HepG2 (cell line): ENCODE measurements around the gene FAM174C. TPM values are rescaled to one million over a fixed set of nuclear protein-coding genes. Genes with fewer than 3 reads are reported as not detected.
A peak's percentile ranks its signal among the peaks of the same experiment; 100 is the strongest.

Source experiments
- ARNTL ChIP-seq: sonication (generic); formaldehyde crosslinking; IDR thresholded peaks from 2 replicates; pipeline ENCODE4 v1.4.0; 2020; ENCODE audit warnings: mild to moderate bottlenecking, missing genetic modification reagents
- ASH2L ChIP-seq: fragments of 300-600, 200-600 bp; sonication (generic); IDR thresholded peaks from 2 replicates; pipeline ENCODE4 v1.7.0; 2017; ENCODE audit warnings: low read depth, mild to moderate bottlenecking, moderate library complexity, mixed read lengths, low read length; ENCODE audit not compliant: insufficient read length
- ATAD3A ChIP-seq: sonication (generic); formaldehyde crosslinking; IDR thresholded peaks from 2 replicates; pipeline ENCODE4 v1.4.0; 2020; ENCODE audit warnings: missing genetic modification reagents
- HES4 ChIP-seq: sonication (generic); formaldehyde crosslinking; IDR thresholded peaks from 2 replicates; pipeline ENCODE4 v1.9.0; 2021; ENCODE audit warnings: mild to moderate bottlenecking, missing genetic modification reagents, borderline replicate concordance
- ISL2 ChIP-seq: sonication (generic); formaldehyde crosslinking; IDR thresholded peaks from 2 replicates; pipeline ENCODE4 v1.5.0; 2020; ENCODE audit warnings: missing genetic modification reagents
- KDM5B ChIP-seq: sonication (generic); formaldehyde crosslinking; IDR thresholded peaks from 2 replicates; pipeline ENCODE4 v1.4.0; 2020; ENCODE audit warnings: missing genetic modification reagents, mild to moderate bottlenecking, borderline replicate concordance
- NR2C2 ChIP-seq: sonication (generic); formaldehyde crosslinking; IDR thresholded peaks from 2 replicates; pipeline ENCODE4 v1.4.0; 2020; ENCODE audit warnings: missing genetic modification reagents, mild to moderate bottlenecking, moderate library complexity, borderline replicate concordance
- PAWR ChIP-seq: sonication (generic); formaldehyde crosslinking; IDR thresholded peaks from 2 replicates; pipeline ENCODE4 v1.4.0; 2020; ENCODE audit warnings: missing genetic modification reagents, mild to moderate bottlenecking, borderline replicate concordance
- RFX3 ChIP-seq: IDR thresholded peaks from 2 replicates; pipeline ENCODE4 v1.6.1; 2016; ENCODE audit warnings: missing biosample characterization, missing genetic modification reagents
- SMAD3 ChIP-seq: sonication (generic); formaldehyde crosslinking; IDR thresholded peaks from 2 replicates; pipeline ENCODE4 v1.4.0; 2020; ENCODE audit warnings: missing genetic modification reagents
- TP53 ChIP-seq: sonication (generic); formaldehyde crosslinking; conservative IDR thresholded peaks from 2 replicates; pipeline ENCODE4 v1.4.0; 2020; ENCODE audit warnings: missing genetic modification reagents
- ZC3H4 ChIP-seq: sonication (generic); formaldehyde crosslinking; IDR thresholded peaks from 2 replicates; pipeline ENCODE4 v1.4.0; 2020; ENCODE audit warnings: missing genetic modification reagents, borderline replicate concordance
- ZEB1 ChIP-seq: IDR thresholded peaks from 2 replicates; pipeline ENCODE4 v1.6.1; 2012; ENCODE audit warnings: mild to moderate bottlenecking, low read depth, inconsistent platforms; ENCODE audit not compliant: insufficient replicate concordance
- ZFP1 ChIP-seq: IDR thresholded peaks from 2 replicates; pipeline ENCODE4 v1.6.1; 2016
- ZNF567 ChIP-seq: sonication (generic); formaldehyde crosslinking; IDR thresholded peaks from 2 replicates; pipeline ENCODE4 v1.8.1; 2023; ENCODE audit warnings: mild to moderate bottlenecking, missing genetic modification reagents, borderline replicate concordance
- ZNF577 ChIP-seq: sonication (generic); formaldehyde crosslinking; IDR thresholded peaks from 2 replicates; pipeline ENCODE4 v1.4.0; 2020; ENCODE audit warnings: mild to moderate bottlenecking, low read depth, missing genetic modification reagents, borderline replicate concordance
- polyA plus RNA-seq, 8 experiments: library from polyadenylated mRNA; depleted of rRNA in 3 of 8; stranded (reverse) in 7 of 8; unstranded in 1 of 8; fragments of >200 nt; fragmentation: Illumina TruSeq in 4 of 8; extraction: Trizol in 4 of 8; gene quantifications; 2 replicates each; pipeline versions ENCODE4 v1.2.1 to v1.2.3, GENCODE V29; 2011 to 2016; ENCODE audit warnings: low read depth in 4 of 8, missing spikeins in 1 of 8, mixed read lengths in 1 of 8; ENCODE audit not compliant: insufficient read depth in 1 of 8
- total RNA-seq, 5 experiments: library from RNA; depleted of rRNA; stranded (reverse); fragments of >200 nt; fragmentation: Illumina TruSeq; extraction: Trizol; gene quantifications; 2 replicates each; pipeline ENCODE4 v1.2.3, GENCODE V29; 2016; ENCODE audit warnings: low read depth in 1 of 5
- TF ChIP-seq, protein P1 (sequence below), 2 experiments: sonication (generic) in 1 of 2; formaldehyde crosslinking in 1 of 2; IDR thresholded peaks; 2 replicates each; pipeline versions ENCODE4 v1.4.0 to v1.6.1; 2018 to 2020; ENCODE audit warnings: missing genetic modification reagents in 2 of 2, borderline replicate concordance in 1 of 2, low read depth in 1 of 2, mild to moderate bottlenecking in 1 of 2, missing biosample characterization in 1 of 2
- TF ChIP-seq, protein P2 (sequence below): sonication (generic); formaldehyde crosslinking; IDR thresholded peaks from 2 replicates; pipeline ENCODE4 v1.4.0; 2020; ENCODE audit warnings: missing genetic modification reagents; ENCODE audit errors: not compliant biosample characterization
- TF ChIP-seq, protein P3 (sequence below): sonication (generic); formaldehyde crosslinking; IDR thresholded peaks from 2 replicates; pipeline ENCODE4 v1.9.0; 2021; ENCODE audit warnings: missing genetic modification reagents, borderline replicate concordance
- TF ChIP-seq, protein P4 (sequence below): sonication (generic); formaldehyde crosslinking; IDR thresholded peaks from 2 replicates; pipeline ENCODE4 v1.4.0; 2020; ENCODE audit warnings: missing genetic modification reagents
- TF ChIP-seq, protein P5 (sequence below): sonication (generic); formaldehyde crosslinking; IDR thresholded peaks from 2 replicates; pipeline ENCODE4 v1.5.1; 2020; ENCODE audit warnings: missing genetic modification reagents, mild to moderate bottlenecking, borderline replicate concordance

Gene FAM174C
- total and polyA plus RNA-seq, 2 of the 13 experiments (the other 11 are each of a cell fraction or from before 2014, with no cell fraction given), result 19.5 to 31.3 TPM

DNA sequence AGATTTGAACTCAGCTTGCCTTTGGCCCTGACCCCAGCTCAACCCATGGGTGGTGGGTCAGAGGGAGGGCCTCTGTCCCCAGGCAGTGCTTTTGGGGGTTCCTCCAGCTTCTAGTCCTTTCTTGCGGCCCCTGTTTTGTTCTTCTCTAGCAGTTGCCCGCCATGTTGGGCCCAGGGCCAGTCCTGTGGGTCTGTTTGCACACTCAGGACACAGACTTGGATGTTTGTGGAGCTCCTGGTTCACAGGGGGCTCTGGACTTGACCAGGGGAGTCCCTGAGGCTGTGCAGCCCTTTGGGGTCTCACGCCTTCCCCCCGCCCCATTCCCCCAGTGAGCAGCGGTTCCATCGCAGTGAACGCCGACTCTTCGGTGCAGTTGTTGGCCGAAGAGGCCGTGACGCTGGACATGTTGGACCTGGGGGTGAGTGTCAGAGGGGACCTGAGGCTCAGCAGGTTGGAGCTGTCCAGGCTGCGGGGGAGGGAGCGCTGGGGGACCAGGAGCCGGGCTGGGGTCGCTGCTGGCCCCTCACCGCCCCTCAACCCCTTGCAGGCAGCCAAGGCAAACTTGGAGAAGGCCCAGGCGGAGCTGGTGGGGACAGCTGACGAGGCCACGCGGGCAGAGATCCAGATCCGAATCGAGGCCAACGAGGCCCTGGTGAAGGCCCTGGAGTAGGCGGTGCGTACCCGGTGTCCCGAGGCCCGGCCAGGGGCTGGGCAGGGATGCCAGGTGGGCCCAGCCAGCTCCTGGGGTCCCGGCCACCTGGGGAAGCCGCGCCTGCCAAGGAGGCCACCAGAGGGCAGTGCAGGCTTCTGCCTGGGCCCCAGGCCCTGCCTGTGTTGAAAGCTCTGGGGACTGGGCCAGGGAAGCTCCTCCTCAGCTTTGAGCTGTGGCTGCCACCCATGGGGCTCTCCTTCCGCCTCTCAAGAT lies 31.3 kb upstream of the FAM174C start (continued):
- TF ChIP-seq, protein P1, sequence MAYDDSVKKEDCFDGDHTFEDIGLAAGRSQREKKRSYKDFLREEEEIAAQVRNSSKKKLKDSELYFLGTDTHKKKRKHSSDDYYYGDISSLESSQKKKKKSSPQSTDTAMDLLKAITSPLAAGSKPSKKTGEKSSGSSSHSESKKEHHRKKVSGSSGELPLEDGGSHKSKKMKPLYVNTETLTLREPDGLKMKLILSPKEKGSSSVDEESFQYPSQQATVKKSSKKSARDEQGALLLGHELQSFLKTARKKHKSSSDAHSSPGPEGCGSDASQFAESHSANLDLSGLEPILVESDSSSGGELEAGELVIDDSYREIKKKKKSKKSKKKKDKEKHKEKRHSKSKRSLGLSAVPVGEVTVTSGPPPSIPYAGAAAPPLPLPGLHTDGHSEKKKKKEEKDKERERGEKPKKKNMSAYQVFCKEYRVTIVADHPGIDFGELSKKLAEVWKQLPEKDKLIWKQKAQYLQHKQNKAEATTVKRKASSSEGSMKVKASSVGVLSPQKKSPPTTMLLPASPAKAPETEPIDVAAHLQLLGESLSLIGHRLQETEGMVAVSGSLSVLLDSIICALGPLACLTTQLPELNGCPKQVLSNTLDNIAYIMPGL (CRISPR knock-in tag; IDR thresholded peaks at IDR 0.05; ENCODE audit: borderline replicate concordance in 1 of 2, low read depth in 1 of 2), result peak; percentile 59 to 84; a peak in 3 of 4 replicates
- TF ChIP-seq ZNF567 (CRISPR knock-in tag), result peak; percentile 51; the same call in 1 of the 2 replicates
- TF ChIP-seq HES4, result 0 out of 2 replicates have a peak, but pooled peaks have one; percentile 25
- TF ChIP-seq PAWR (CRISPR knock-in tag), result peak; percentile 77; the same call in 1 of the 2 replicates
- TF ChIP-seq, protein P2, sequence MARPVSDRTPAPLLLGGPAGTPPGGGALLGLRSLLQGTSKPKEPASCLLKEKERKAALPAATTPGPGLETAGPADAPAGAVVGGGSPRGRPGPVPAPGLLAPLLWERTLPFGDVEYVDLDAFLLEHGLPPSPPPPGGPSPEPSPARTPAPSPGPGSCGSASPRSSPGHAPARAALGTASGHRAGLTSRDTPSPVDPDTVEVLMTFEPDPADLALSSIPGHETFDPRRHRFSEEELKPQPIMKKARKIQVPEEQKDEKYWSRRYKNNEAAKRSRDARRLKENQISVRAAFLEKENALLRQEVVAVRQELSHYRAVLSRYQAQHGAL (CRISPR knock-in tag), result no peak
- no peak for TF ChIP-seq RFX3 (CRISPR knock-in tag)
- no peak for TF ChIP-seq ZEB1
- no peak for TF ChIP-seq ZNF577 (CRISPR knock-in tag)
- TF ChIP-seq ZC3H4, result no peak
- TF ChIP-seq ATAD3A (CRISPR knock-in tag), result no peak
- no peak for TF ChIP-seq ZFP1 (CRISPR knock-in tag)
- no peak for TF ChIP-seq ISL2 (CRISPR knock-in tag)
- no peak for TF ChIP-seq ASH2L
- TF ChIP-seq KDM5B (CRISPR knock-in tag), result no peak
- TF ChIP-seq, protein P3, sequence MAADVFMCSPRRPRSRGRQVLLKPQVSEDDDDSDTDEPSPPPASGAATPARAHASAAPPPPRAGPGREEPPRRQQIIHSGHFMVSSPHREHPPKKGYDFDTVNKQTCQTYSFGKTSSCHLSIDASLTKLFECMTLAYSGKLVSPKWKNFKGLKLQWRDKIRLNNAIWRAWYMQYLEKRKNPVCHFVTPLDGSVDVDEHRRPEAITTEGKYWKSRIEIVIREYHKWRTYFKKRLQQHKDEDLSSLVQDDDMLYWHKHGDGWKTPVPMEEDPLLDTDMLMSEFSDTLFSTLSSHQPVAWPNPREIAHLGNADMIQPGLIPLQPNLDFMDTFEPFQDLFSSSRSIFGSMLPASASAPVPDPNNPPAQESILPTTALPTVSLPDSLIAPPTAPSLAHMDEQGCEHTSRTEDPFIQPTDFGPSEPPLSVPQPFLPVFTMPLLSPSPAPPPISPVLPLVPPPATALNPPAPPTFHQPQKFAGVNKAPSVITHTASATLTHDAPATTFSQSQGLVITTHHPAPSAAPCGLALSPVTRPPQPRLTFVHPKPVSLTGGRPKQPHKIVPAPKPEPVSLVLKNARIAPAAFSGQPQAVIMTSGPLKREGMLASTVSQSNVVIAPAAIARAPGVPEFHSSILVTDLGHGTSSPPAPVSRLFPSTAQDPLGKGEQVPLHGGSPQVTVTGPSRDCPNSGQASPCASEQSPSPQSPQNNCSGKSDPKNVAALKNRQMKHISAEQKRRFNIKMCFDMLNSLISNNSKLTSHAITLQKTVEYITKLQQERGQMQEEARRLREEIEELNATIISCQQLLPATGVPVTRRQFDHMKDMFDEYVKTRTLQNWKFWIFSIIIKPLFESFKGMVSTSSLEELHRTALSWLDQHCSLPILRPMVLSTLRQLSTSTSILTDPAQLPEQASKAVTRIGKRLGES (CRISPR knock-in tag), result no peak
- no peak for TF ChIP-seq NR2C2 (CRISPR knock-in tag)
- TF ChIP-seq, protein P4, sequence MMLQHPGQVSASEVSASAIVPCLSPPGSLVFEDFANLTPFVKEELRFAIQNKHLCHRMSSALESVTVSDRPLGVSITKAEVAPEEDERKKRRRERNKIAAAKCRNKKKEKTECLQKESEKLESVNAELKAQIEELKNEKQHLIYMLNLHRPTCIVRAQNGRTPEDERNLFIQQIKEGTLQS (CRISPR knock-in tag), result no peak
- TF ChIP-seq SMAD3, result no peak
- TF ChIP-seq, protein P5, sequence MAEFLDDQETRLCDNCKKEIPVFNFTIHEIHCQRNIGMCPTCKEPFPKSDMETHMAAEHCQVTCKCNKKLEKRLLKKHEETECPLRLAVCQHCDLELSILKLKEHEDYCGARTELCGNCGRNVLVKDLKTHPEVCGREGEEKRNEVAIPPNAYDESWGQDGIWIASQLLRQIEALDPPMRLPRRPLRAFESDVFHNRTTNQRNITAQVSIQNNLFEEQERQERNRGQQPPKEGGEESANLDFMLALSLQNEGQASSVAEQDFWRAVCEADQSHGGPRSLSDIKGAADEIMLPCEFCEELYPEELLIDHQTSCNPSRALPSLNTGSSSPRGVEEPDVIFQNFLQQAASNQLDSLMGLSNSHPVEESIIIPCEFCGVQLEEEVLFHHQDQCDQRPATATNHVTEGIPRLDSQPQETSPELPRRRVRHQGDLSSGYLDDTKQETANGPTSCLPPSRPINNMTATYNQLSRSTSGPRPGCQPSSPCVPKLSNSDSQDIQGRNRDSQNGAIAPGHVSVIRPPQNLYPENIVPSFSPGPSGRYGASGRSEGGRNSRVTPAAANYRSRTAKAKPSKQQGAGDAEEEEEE (CRISPR knock-in tag), result no peak
- TF ChIP-seq TP53 (CRISPR knock-in tag), result no peak
- no peak for TF ChIP-seq ARNTL (CRISPR knock-in tag)
